SW480 (cell line): Measurements from ENCODE around the gene ADAT1.
"Not testable (repeated sequence)": the region's sequence is repeated elsewhere in the genome, so short reads cannot be mapped to it uniquely, and the experiment has no call there.

ENCODE experiments used
- DNase-seq: peaks from one replicate; pipeline ENCODE4 v3.0.0-alpha.2; 2016; ENCODE audit warnings: low spot score

ADAT1 gene

DNA sequence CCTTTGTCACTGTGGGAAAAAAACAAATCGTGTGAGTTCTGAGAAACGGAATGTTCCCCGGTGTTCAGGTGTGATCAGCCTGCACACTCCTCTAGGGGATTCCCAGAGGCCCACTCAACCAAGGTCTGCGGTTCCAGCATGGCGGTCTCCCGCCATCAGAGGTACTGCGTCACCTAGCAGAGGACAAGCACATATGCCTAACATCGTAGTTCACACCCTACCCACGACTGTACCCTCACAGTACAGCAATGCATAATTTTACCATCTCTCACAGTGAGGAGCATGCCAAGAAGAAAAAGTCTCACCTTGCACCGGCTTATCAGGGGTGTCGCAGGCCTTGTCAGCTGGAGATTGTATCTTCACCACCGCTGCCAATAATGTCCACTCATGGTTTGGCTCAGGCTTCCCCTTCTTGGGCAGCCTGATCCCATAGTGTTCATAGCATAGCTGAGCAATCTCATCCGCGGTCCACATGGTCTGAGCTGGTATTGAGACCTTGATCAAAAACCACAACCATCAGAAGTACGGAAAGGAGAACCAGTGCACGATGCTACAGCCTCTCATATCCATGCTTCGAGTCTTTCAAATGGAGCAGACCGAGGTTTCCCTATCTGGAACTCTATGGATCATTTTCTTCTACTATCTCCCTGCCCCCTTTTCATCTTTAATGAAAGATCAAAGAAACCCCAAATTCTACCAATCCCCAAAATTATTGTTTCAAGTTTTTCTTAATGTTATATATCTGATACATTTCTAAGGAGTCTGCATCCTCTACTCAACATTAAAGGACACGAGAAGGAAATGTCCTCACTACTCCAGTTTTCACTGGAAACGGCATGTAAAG lies 2.5 kb downstream of the ADAT1 start:
- no peak for DNase-seq

DNA sequence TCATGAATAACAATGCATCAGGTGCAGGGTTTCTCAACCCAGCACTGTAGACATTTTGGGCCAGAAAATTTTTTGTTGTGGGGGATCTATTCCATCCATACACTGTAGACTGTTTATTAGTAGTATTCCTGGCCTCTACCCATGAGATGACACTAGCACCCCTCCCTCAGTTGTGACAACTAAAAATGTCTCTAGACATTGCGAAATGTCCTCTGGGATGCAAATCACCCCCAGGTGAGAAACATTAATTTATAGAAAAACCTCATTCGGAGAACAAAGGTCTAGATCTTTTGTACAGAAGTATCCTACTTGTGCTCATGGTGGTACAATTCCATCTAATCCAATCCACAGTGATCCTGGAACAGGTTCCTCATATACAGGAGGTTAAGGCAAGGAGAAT lies 4.3 kb downstream of the ADAT1 start:
- DNase-seq = no peak

GRCh38 chr16:75617121-75617520 lies 6.0 kb downstream of the ADAT1 start:
- DNase-seq = no peak

GRCh38 chr16:75616521-75617010 lies 6.5 kb downstream of the ADAT1 start:
- no peak for DNase-seq

GRCh38 chr16:75615619-75616018 lies 7.5 kb downstream of the ADAT1 start:
- DNase-seq = no peak

GRCh38 chr16:75614066-75614897 lies 8.8 kb downstream of the ADAT1 start:
- no peak for DNase-seq

DNA sequence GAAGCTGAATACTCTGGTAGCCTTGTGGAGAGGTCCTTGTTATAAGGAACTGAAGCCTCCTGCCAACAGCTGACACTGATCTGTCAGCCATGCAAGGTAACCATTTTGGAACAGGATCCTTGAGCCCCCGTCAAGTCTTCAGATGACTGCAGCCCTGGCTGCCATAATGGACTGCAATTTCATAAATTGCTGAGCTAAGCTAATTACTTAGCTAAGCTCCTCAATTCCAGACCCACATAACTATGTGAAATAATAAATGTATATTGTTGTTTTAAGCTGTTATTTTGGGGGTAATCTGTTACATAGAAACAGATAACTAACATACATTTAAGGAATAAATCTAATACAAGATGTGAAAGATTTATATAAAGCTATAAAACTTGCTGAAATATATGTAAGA lies 16.6 kb downstream of the ADAT1 start:
- DNase-seq = no peak

GRCh38 chr16:75603241-75603640 lies 19.8 kb downstream of the ADAT1 start:
- no peak for DNase-seq

DNA sequence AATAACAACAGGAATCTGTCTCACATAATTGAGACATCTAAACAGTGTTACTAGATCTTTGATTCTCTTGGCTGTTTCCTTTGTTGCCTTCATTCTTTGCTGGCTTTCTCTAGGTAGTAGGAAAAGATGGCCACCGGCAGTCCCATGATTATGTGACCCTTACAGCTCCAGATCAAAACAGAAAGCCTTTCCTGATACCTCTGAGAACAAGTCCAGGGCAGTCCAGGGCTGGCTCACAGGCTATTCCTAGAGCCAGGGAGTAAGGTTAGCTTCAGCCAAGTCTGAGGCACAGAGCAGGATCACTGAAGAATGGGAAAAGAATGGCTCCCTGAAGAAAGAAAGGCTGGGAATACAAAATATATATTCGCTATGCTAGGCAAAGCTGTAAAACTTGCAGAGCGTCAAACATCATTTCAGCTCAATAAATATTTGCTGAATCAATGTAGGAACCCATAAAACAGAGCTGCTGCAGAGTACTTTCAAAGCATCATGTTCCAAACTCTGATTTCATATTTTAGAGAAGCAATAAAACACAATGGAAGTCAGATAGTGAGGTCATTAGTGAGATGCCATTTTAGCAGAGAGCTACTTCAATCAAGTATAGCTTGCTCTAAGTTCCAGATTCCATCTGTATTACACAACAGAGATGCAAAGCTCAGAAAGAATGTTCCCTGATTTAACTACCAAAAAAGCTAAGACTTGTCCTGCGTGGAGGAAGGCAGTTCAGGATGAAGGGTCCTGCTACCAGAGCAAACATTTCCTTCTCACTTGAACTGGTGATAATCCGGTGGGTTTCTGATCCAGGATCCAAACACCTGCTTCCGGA lies 23.4 kb downstream of the ADAT1 start:
- DNase-seq = no peak

GRCh38 chr16:75593825-75594820 lies 29.0 kb downstream of the ADAT1 start:
- DNase-seq = no peak

GRCh38 chr16:75593308-75593707 lies 29.8 kb downstream of the ADAT1 start:
- DNase-seq = no peak

GRCh38 chr16:75591927-75592326 lies 31.2 kb downstream of the ADAT1 start:
- DNase-seq = not testable (repeated sequence)

GRCh38 chr16:75590920-75591843 lies 31.9 kb downstream of the ADAT1 start:
- no peak for DNase-seq

DNA sequence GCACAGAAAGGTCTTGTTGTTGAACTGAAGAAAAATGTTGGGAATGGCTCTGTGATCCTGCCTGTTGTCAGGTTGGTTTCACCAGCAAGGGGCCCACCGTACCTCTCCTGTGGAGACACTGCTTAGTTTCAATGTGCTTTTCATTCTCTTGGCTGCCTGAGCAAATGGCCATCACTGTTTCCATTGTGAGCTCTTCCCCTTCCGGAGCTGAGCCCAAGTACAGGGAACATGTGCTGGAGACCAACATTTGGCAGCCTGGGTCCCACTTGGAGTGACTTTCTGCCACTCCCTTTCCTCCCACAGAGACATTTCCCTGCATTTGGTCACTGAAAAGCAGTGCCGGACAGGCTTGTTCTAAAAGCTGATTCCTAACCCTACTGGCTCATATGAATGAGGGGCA lies 33.8 kb downstream of the ADAT1 start:
- DNase-seq = no peak

DNA sequence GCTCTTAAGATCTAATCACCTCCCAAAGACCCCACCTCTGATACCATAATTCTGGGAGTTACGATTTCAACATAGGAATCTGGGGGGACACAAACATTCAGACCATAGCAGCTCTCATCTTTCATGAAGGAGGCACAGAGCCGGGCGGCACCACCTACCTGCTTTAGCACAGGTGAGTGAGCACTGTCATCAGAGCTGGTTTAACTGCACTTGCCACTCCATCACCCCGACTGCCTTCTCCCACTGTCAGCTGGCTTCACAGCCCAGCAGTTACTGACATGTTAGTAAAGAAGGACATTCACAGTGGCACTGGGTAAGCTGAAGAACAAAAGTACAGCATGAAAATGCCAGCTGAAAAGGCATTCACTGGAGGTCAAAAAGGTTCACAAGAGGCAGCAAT lies 34.4 kb downstream of the ADAT1 start:
- DNase-seq = no peak

DNA sequence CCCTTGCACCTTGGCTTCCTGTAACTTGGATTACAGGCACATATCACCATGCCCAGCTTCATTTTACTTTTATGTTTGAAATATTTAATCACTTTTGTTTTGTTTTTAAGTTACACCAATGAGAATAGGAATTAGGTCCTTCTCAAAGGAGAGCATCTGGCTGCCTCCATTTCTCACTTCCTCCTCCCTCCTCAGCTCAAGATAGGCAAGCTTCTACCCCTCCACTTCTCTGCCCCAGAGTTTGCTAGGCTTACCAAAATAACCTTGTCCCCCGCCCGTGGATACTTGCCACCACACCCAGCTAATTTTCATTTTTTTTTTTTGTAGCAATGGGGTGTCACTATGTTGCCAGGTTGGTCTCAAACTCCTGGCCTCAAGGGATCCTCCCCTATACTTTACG lies 39.0 kb downstream of the ADAT1 start:
- DNase-seq = no peak

DNA sequence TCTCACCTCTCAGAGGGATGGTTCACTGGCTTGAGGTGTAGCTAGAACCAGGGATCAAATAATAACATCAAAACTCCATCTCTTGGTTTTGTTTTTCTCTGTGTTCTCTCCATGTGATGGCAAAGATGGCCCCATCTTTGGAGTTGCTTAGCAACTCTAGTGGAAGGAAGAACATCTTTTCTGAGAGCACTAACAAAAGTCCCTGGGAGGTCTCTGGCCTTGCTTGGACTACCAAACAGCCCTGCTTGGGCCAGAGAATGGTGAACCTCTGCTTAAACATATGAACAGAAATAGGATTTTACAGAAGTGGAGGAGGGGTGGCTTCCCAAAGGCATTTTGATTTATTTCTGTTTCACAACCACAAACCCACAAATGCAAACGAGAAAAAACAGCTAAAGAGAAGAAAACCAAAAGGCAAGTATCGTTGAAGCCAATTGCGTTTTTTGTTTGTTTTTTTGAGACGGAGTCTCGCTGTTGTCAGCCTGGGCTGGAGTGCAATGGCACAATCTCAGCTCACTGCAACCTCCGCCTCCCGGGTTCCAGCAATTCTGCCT lies 43.7 kb downstream of the ADAT1 start:
- DNase-seq = no peak

- DNase-seq = no peak
Observed at GRCh38 chr16:75578725-75579124, 44.4 kb downstream of the ADAT1 start.

- no peak for DNase-seq
Observed at GRCh38 chr16:75578212-75578611, 44.9 kb downstream of the ADAT1 start.
